ENCODE results near the gene TLL1. TPM values are rescaled to one million over a fixed set of nuclear protein-coding genes. Genes with fewer than 3 reads are reported as not detected.

Gene TLL1
- polyA plus RNA-seq, 1 experiment = not detected

- no peak overlapping the region for H3K4me3 ChIP-seq (ENCODE audit: low read depth, low read length)
- H3K27ac ChIP-seq (ENCODE audit: low read depth, low read length) = no peak overlapping the region
- ChIA-PET POLR2A (no interaction called here), CTCF (no interaction called here)
- no peaks in the 10 kb centered on the region for H3K27me3 ChIP-seq (ENCODE audit: control insufficient read depth, insufficient read depth, low read length)
- no peak for DNase-seq (ENCODE audit: low read depth, low spot score)
- peaks cover 5% of the 10 kb centered on the region; the same call in 1 of the 2 replicates for H3K9me3 ChIP-seq (ENCODE audit: control insufficient read depth, insufficient read depth, low read length)
- TF ChIP-seq CTCF (IDR thresholded peaks at IDR 0.05; ENCODE audit: low read depth, low read length) = no peak
These were observed 148.6 kb downstream of the TLL1 start for GRCh38 chr4:166021617-166022016.

- POLR2A ChIA-PET = no interaction called here
- no peak for TF ChIP-seq CTCF (IDR thresholded peaks at IDR 0.05; ENCODE audit: low read depth, low read length)
These were observed 161.9 kb downstream of the TLL1 start for GRCh38 chr4:166034965-166035364.

GRCh38 chr4:166039822-166040221 is 166.8 kb downstream of the TLL1 start:
- DNase-seq (ENCODE audit: low read depth, low spot score) = no peak
- H3K4me3 ChIP-seq (ENCODE audit: low read depth, low read length) = no peak overlapping the region
- no peak for TF ChIP-seq CTCF (IDR thresholded peaks at IDR 0.05; ENCODE audit: low read depth, low read length)
- ChIA-PET CTCF (no interaction called here), POLR2A (no interaction called here)
- no peaks in the 10 kb centered on the region for H3K27me3 ChIP-seq (ENCODE audit: control insufficient read depth, insufficient read depth, low read length)
- no peaks in the 10 kb centered on the region for H3K9me3 ChIP-seq (ENCODE audit: control insufficient read depth, insufficient read depth, low read length)
- H3K27ac ChIP-seq (ENCODE audit: low read depth, low read length) = no peak overlapping the region

More at GRCh38 chr4:166034965-166035364, 161.9 kb downstream of the TLL1 start:
- CTCF ChIA-PET = no interaction called here
- Histone ChIP-seq H3K27me3 (ENCODE audit: control insufficient read depth, insufficient read depth, low read length) (no peaks in the 10 kb centered on the region), H3K27ac (ENCODE audit: low read depth, low read length) (no peak overlapping the region), H3K9me3 (ENCODE audit: control insufficient read depth, insufficient read depth, low read length) (no peaks in the 10 kb centered on the region), H3K4me3 (ENCODE audit: low read depth, low read length) (no peak overlapping the region)
- no peak for DNase-seq (ENCODE audit: low read depth, low spot score)

GRCh38 chr4:166042510-166043055 is 169.5 kb downstream of the TLL1 start:
- CTCF ChIA-PET = no interaction called here
- TF ChIP-seq CTCF (IDR thresholded peaks at IDR 0.05; ENCODE audit: low read depth, low read length) = no peak
- POLR2A ChIA-PET = no interaction called here

GRCh38 chr4:166043801-166044200 is 170.8 kb downstream of the TLL1 start:
- H3K27me3 ChIP-seq (ENCODE audit: control insufficient read depth, insufficient read depth, low read length) = no peaks in the 10 kb centered on the region

More at GRCh38 chr4:166042510-166043055, 169.5 kb downstream of the TLL1 start:
- no peak for DNase-seq (ENCODE audit: low read depth, low spot score)
- no peaks in the 10 kb centered on the region for H3K27me3 ChIP-seq (ENCODE audit: control insufficient read depth, insufficient read depth, low read length)
- H3K9me3 ChIP-seq (ENCODE audit: control insufficient read depth, insufficient read depth, low read length) = no peaks in the 10 kb centered on the region
- H3K27ac ChIP-seq (ENCODE audit: low read depth, low read length) = no peak overlapping the region
- no peak overlapping the region for H3K4me3 ChIP-seq (ENCODE audit: low read depth, low read length)

More at GRCh38 chr4:166043801-166044200, 170.8 kb downstream of the TLL1 start:
- DNase-seq (ENCODE audit: low read depth, low spot score) = no peak
- no peak overlapping the region for H3K27ac ChIP-seq (ENCODE audit: low read depth, low read length)
- H3K4me3 ChIP-seq (ENCODE audit: low read depth, low read length) = no peak overlapping the region
- TF ChIP-seq CTCF (IDR thresholded peaks at IDR 0.05; ENCODE audit: low read depth, low read length) = no peak
- ChIA-PET POLR2A (no interaction called here), CTCF (no interaction called here)
- H3K9me3 ChIP-seq (ENCODE audit: control insufficient read depth, insufficient read depth, low read length) = no peaks in the 10 kb centered on the region

All from AG04450 (cell line).